Measurements from ENCODE around the gene FAM168A.

- no peak for TF ChIP-seq CTCF (IDR thresholded peaks at IDR 0.05)
- TF ChIP-seq POLR2A (IDR thresholded peaks at IDR 0.05), result no peak
Measured at GRCh38 chr11:73475549-73476095, 122.3 kb downstream of the FAM168A start.

Data from lower leg skin (tissue), 3 donors.